Karpas-422 (cell line): ENCODE measurements around the gene AMER3. TPM values are rescaled to one million over a fixed set of nuclear protein-coding genes. Genes with fewer than 3 reads are reported as not detected.
"Not testable (repeated sequence)": the region's sequence is repeated elsewhere in the genome, so short reads cannot be mapped to it uniquely, and the experiment has no call there.

Experiments
- DNase-seq: peaks from one replicate; pipeline ENCODE4 v3.0.0-alpha.2; 2015
- H2AFZ ChIP-seq: fragments of 200-600 bp; sonication (generic); 2 replicates; pipeline ENCODE4 v1.6.1; 2014; ENCODE audit warnings: antibody characterized with exemption, low read length, mixed read lengths
- H3K27ac ChIP-seq: fragments of 200-600 bp; sonication (generic); 2 replicates; pipeline ENCODE4 v1.5.1; 2014; ENCODE audit warnings: mild to moderate bottlenecking, low read length, moderate library complexity
- H3K27me3 ChIP-seq: fragments of 200-600 bp; sonication (generic); 2 replicates; pipeline ENCODE4 v1.6.1; 2014; ENCODE audit warnings: low read length, mixed read lengths
- H3K36me3 ChIP-seq: fragments of 200-600 bp; sonication (generic); 2 replicates; pipeline ENCODE4 v1.6.1; 2014; ENCODE audit warnings: low read length, mixed read lengths; ENCODE audit not compliant: insufficient read depth
- H3K4me1 ChIP-seq: fragments of 200-600 bp; sonication (generic); 2 replicates; pipeline ENCODE4 v1.6.1; 2014; ENCODE audit warnings: mild to moderate bottlenecking, low read length, mixed read lengths
- H3K4me2 ChIP-seq: fragments of 200-600 bp; sonication (generic); 2 replicates; pipeline ENCODE4 v1.6.1; 2014; ENCODE audit warnings: low read length, low read depth, mild to moderate bottlenecking; ENCODE audit not compliant: poor library complexity, severe bottlenecking
- H3K4me3 ChIP-seq: fragments of 200-600 bp; sonication (generic); 2 replicates; pipeline ENCODE4 v1.5.1; 2014; ENCODE audit warnings: mild to moderate bottlenecking, antibody characterized with exemption, low read length, mixed read lengths
- H3K79me2 ChIP-seq: fragments of 200-600 bp; sonication (generic); 2 replicates; pipeline ENCODE4 v1.6.1; 2014; ENCODE audit warnings: mild to moderate bottlenecking, low read length, mixed read lengths
- H3K9ac ChIP-seq: fragments of 200-600 bp; sonication (generic); 2 replicates; pipeline ENCODE4 v1.6.0; 2014; ENCODE audit warnings: low read length
- H3K9me2 ChIP-seq: fragments of 200-600 bp; sonication (generic), shearing (Covaris generic); replicated peaks from 2 replicates; pipeline ENCODE4 v1.6.0; 2014; ENCODE audit warnings: mild to moderate bottlenecking, low read length, moderate library complexity; ENCODE audit not compliant: insufficient read depth
- H3K9me3 ChIP-seq: fragments of 300-700, 200-600 bp; sonication (generic); 2 replicates; pipeline ENCODE4 v1.6.1; 2014; ENCODE audit warnings: low read length, mixed read lengths
- H4K20me1 ChIP-seq: fragments of 200-600 bp; sonication (generic); 2 replicates; pipeline ENCODE4 v1.6.1; 2014; ENCODE audit warnings: mild to moderate bottlenecking, antibody characterized with exemption, low read length, low read depth; ENCODE audit not compliant: insufficient read depth
- total RNA-seq: library from RNA; depleted of rRNA; stranded (reverse); fragments of >200 nt; shearing (Covaris generic); gene quantifications from 2 replicates; pipeline ENCODE4 v1.2.3, GENCODE V29; 2014; ENCODE audit warnings: low replicate concordance; rRNA removed

Gene AMER3, protein sequence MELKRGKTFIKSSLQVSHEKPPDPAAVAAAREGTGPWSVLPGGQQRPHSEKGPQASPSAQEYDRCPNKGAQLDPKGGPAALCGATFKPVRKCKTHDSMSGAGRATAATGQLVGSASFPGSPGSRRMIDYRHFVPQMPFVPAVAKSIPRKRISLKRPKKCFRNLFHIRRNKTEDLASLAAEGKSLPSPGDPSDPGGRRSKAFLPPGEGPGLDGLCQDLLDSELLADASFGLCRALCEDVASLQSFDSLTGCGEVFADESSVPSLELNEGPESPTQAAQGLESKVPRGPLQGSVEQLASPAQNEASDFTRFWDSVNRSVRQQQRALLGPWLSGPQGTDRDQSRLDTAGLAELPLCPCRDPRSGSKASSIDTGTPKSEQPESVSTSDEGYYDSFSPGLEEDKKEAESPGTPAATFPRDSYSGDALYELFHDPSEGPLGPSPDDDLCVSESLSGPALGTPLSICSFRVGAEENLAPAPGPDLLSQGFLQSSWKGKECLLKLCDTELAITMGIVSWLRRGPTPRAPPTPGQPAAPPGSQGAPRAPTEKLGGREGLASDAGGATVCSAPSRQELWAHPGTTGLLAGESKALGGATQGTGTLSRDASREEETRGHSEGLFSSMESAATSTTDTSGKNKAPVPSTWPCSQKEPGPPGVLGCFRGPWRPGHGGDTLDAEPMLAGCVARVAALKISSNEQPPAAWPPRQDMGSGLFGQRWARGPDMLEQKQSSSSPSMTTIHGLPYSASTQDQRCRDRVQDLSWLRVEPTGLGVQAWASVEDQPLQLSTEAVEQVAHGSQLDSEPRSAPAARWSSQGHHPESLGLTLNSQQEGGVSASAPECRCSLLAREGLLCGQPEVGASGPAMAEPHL
- total RNA-seq = not detected in 2 replicates

DNA sequence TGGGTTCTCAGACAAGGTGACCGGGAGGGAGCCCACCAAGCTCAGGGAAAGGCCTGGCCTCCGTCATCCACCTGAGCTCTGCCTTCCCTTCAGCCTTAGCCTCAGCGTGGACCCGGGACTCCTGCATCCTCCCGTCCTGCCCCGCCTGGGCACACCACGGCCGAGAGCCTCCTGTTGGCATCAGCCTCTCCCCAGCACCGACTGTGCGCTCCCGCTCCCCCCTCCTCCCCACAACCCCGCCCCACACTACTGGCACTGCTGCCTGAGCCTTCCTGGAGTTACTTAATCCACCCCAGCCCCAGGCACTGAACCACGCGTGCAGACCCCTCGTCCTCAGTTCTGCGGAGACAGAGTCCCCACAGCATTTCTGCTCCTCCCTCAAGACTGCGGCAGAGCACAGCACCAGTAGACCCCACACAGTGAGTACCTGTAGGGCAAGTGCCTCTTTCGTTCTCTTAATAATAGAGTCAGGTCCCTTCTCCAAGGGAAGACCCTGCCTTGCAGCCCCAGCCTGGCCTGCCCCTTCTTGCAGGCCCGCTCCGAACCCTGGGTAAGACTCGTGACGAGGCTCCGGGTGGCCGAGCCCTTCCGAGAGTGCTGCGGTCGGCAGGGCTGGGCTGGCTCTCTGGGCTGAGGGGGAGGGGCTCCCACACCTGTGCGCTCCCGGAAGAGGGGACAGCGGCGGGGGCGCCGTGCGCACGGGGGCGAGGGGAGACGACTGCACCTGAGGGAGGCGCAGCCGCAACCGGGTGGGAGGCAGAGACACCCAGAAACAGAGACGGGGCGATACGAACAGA lies at the start of gene AMER3:
Gene AMER3 (plus strand): TSS at position 285 of the 797 bp plus-strand sequence. CDS start 6,533 bp downstream, outside the sequence.
- no peaks in the 10 kb centered on the region for H3K79me2 ChIP-seq
- DNase-seq = no peak
- H3K27ac ChIP-seq = no peak within 1 kb of the TSS
- no peaks in the 10 kb centered on the region for H4K20me1 ChIP-seq
- no peak within 1 kb of the TSS for H3K9ac ChIP-seq
- H3K4me3 ChIP-seq = no peak within 1 kb of the TSS
- no peaks in the 10 kb centered on the region for H3K36me3 ChIP-seq
- H3K4me2 ChIP-seq = no peak within 1 kb of the TSS
- no peaks in the 10 kb centered on the region for H3K9me2 ChIP-seq
- H3K9me3 ChIP-seq = no peaks in the 10 kb centered on the region
- H3K27me3 ChIP-seq = no peaks in the 10 kb centered on the region
- no peaks in the 10 kb centered on the region for H3K4me1 ChIP-seq
- H2AFZ ChIP-seq = no peak within 1 kb of the TSS

DNA sequence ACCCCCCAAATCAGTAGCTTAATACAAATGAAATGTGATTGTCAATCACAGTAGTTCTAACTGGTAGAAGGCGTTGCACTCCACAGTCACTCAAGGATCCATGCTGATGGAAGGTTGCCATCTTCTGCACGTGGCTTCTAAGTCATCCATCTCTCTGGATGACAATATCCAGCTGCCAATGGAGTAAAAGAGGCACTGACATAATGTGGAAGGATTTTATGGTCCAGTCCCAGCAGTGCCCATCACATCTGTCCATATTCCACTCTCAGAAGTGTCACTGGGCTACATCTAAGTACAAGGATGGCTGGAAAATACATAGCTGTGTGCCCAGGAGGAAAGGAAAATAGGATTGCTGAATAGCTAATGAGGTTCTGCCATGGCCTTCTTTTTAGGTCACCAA lies 40.5 kb upstream of the AMER3 start:
- H3K4me1 ChIP-seq, H3K9ac ChIP-seq, H4K20me1 ChIP-seq, H3K79me2 ChIP-seq, DNase-seq, H2AFZ ChIP-seq, H3K9me3 ChIP-seq, H3K9me2 ChIP-seq, H3K36me3 ChIP-seq, H3K27ac ChIP-seq, H3K4me2 ChIP-seq, H3K4me3 ChIP-seq, H3K27me3 ChIP-seq: not testable (repeated sequence)

DNA sequence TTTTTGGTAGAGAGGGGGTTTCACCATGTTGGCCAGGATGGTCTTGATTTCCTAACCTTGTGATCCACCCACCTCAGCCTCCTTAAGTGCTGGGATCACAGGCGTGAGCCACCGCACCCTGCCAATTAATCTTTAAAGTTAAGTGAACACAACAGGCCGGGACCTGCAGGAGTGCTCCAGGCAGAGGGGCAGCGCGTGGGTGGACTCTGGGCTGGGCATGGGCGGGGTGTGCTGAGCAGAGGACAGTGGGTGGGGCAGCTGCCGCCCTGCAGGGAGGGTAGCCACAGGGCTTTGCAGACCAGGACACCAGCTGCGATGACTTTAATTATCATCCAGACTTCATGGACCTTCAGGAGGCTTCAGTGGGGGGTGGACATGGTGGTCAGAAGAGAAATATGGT lies 35.3 kb upstream of the AMER3 start:
- no peaks in the 10 kb centered on the region for H3K27me3 ChIP-seq
- no peak overlapping the region for H3K9ac ChIP-seq
- no peaks in the 10 kb centered on the region for H3K4me1 ChIP-seq
- H4K20me1 ChIP-seq = no peaks in the 10 kb centered on the region
- no peak overlapping the region for H3K27ac ChIP-seq
- H3K4me3 ChIP-seq = no peak overlapping the region
- no peaks in the 10 kb centered on the region for H3K36me3 ChIP-seq
- no peaks in the 10 kb centered on the region for H3K79me2 ChIP-seq
- H2AFZ ChIP-seq = no peak overlapping the region
- DNase-seq = no peak
- H3K9me2 ChIP-seq = no peaks in the 10 kb centered on the region
- no peaks in the 10 kb centered on the region for H3K9me3 ChIP-seq
- no peak overlapping the region for H3K4me2 ChIP-seq

DNA sequence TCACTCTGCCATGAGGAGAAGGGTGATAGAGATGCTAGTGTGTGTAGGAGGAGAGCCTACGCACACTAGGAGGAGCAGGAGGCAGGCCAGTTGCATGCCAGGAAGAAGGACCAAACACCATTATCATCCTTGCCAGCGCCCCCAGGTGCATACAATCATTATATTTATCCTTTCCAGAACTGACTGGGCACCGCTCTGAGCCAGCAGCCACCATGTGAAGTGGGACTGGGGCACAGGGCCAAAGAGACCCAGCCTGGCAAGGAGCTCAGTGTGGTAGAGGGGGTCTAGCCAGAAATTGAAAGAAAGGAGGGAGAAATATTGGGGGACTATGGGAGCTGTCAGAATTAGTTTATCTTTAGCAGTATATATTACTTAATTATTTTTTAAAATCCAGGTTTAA lies 34.8 kb upstream of the AMER3 start:
- no peaks in the 10 kb centered on the region for H3K9me2 ChIP-seq
- H2AFZ ChIP-seq = no peak overlapping the region
- no peaks in the 10 kb centered on the region for H3K79me2 ChIP-seq
- H3K9ac ChIP-seq = no peak overlapping the region
- DNase-seq = no peak
- no peaks in the 10 kb centered on the region for H3K27me3 ChIP-seq
- H3K36me3 ChIP-seq = no peaks in the 10 kb centered on the region
- H3K27ac ChIP-seq = no peak overlapping the region
- no peak overlapping the region for H3K4me2 ChIP-seq
- no peaks in the 10 kb centered on the region for H3K9me3 ChIP-seq
- H3K4me3 ChIP-seq = no peak overlapping the region
- no peaks in the 10 kb centered on the region for H3K4me1 ChIP-seq
- no peaks in the 10 kb centered on the region for H4K20me1 ChIP-seq

DNA sequence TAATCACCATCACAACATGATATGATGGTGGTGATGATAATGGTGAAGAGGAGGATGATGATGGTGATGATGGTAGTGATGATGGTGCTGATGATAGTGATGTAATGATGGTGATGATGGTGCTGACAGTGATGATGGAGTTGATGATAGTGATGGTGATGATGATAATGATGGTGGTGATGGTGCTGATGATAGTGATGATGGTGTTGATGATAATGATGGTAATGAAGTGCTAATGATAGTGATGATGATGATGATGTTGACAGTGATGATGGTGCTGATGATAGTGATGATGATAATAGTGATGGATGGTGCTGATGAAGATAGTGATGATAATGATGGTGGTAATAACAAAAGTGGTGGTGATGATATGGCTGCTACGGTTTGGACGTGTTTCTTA lies 30.9 kb upstream of the AMER3 start:
- H3K9ac ChIP-seq = no peak overlapping the region
- no peaks in the 10 kb centered on the region for H3K79me2 ChIP-seq
- H3K27me3 ChIP-seq = no peaks in the 10 kb centered on the region
- no peaks in the 10 kb centered on the region for H3K9me3 ChIP-seq
- H2AFZ ChIP-seq = no peak overlapping the region
- H3K4me2 ChIP-seq = no peak overlapping the region
- no peak overlapping the region for H3K4me3 ChIP-seq
- no peak for DNase-seq
- no peaks in the 10 kb centered on the region for H3K9me2 ChIP-seq
- no peaks in the 10 kb centered on the region for H4K20me1 ChIP-seq
- H3K36me3 ChIP-seq = no peaks in the 10 kb centered on the region
- peaks cover 3% of the 10 kb centered on the region; the same call in 1 of the 2 replicates for H3K4me1 ChIP-seq
- no peak overlapping the region for H3K27ac ChIP-seq

DNA sequence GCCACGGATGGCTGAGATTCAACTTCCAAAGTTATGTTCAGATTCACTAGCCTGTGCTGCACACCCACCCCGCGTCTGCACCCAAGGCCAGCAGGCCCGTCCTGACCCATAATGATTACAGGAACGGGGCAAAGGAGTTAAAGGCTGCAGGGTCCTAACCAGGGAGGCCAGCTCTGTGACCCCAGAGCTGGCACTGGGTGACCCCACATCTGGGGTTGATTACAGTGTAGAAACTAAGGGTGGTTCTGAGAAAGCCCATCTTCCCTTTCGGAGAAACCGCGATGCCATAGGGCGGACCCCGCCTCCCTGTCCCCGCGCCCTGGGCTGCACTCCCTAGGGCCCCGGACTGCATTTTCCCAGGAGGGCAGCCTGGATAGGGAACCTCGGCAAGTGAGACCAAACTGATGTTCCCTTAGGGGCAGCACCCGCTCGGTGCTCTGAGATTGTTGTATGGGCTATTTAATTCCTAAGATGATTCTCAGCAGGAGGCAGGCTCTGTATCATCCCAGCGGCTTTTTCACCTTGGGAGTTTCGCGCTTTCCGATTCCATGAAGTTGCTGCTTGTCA lies 28.6 kb upstream of the AMER3 start:
- H3K9ac ChIP-seq = peak overlapping the region; percentile 54

DNA sequence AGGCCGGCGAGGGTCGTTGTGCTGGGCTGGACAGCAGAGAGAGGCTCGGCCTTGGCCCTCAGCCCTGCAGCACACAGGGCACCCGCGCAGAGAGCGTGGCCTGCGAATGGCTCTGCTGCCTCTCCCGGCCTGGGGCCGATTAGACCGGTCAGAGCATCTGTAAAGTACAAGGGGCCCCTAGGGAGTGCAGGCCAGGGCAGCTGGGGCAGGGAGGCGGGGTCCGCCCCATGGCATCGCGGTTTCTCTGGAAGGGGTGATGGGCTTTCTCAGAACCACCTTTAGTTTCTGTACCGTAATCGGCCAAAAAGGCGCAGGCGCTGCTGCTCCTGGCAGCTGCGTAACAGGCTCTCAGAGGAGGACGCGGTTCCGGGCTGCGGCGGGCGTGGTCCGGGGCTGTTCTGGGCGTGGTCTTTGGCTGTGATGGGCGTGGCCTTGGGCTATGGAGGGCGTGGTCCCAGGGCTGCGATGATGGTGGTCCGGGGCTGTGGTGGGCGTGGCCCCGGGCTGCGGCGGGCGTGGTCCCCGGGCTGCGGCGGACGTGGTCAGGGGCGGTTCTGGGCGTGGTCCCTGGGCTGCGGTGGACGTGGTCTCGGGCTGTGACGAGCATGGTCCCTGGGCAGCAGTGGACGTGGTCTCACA lies 27.9 kb upstream of the AMER3 start:
- Histone ChIP-seq H3K79me2 (no peaks in the 10 kb centered on the region), H3K4me3 (peak overlapping the region; percentile 42), H3K27me3 (no peaks in the 10 kb centered on the region), H3K36me3 (no peaks in the 10 kb centered on the region), H2AFZ (0 out of 2 replicates have a peak overlapping the region, but pooled peaks have one; percentile 36), H3K9ac (peak overlapping the region; percentile 54), H3K4me1 (peaks cover 3% of the 10 kb centered on the region; the same call in 1 of the 2 replicates), H3K27ac (no peak overlapping the region), H3K4me2 (peak overlapping the region; percentile 63), H3K9me3 (no peaks in the 10 kb centered on the region), H4K20me1 (no peaks in the 10 kb centered on the region), H3K9me2 (no peaks in the 10 kb centered on the region)
- peak; percentile 86 for DNase-seq

More for the DNA sequence above, 28.6 kb upstream of the AMER3 start:
- Histone ChIP-seq H2AFZ (no peak overlapping the region), H3K79me2 (no peaks in the 10 kb centered on the region), H4K20me1 (no peaks in the 10 kb centered on the region), H3K4me2 (peak overlapping the region; percentile 63), H3K4me3 (peak overlapping the region; percentile 42; the same call in 1 of the 2 replicates), H3K9me2 (no peaks in the 10 kb centered on the region), H3K27me3 (no peaks in the 10 kb centered on the region), H3K9me3 (no peaks in the 10 kb centered on the region), H3K36me3 (no peaks in the 10 kb centered on the region), H3K4me1 (peaks cover 3% of the 10 kb centered on the region; the same call in 1 of the 2 replicates), H3K27ac (no peak overlapping the region)
- no peak for DNase-seq
